HG03520 (cell line): Measurements from ENCODE around the gene ARL15.
"Not testable (repeated sequence)": the region's sequence is repeated elsewhere in the genome, so short reads cannot be mapped to it uniquely, and the experiment has no call there.

Experiments used
- ATAC-seq: cut with Tn5 transposase; IDR thresholded peaks from one replicate; pipeline ENCODE4 v1.9.1; 2021; ENCODE audit warnings: mild to moderate bottlenecking, moderate library complexity; ENCODE audit not compliant: unreplicated experiment

ARL15 gene

GRCh38 chr5:54049144-54049543, 261.2 kb downstream of the ARL15 start:
- no peak for ATAC-seq

DNA sequence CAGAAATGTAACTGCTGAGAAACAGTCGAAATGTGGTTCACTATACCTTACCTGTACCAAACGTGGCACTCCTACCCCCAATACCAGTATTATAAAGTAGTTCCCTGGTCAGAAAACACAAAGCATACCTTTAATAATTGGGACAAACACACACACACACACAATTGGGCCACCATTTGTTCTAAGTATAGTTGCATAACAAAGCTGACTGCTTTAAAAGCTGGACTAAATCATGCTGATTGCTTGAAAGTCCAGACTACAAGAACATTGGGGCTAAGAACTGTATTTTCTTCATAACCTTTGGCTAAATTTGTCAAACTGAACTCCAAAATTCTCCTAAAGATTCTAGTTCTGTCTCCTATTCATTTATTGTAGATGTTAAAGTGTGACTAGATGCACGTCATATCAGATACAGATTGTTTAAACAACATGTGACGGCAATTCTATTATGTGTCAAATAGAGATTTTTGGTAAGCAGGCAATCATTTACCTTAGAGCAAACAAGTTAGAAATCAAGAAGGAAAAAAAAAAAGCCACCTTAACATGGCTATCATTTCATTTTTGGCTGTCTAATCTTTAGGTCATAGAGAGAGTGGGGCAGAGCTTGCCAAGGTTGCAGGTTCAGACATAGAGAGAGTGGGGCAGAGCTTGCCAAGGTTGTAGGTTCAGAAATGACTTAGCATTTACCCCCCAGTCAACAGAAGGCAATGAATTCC, 265.1 kb downstream of the ARL15 start:
- no peak for ATAC-seq

GRCh38 chr5:54044276-54044675, 266.1 kb downstream of the ARL15 start:
- ATAC-seq = not testable (repeated sequence)

GRCh38 chr5:54040804-54041203, 269.6 kb downstream of the ARL15 start:
- ATAC-seq = no peak

DNA sequence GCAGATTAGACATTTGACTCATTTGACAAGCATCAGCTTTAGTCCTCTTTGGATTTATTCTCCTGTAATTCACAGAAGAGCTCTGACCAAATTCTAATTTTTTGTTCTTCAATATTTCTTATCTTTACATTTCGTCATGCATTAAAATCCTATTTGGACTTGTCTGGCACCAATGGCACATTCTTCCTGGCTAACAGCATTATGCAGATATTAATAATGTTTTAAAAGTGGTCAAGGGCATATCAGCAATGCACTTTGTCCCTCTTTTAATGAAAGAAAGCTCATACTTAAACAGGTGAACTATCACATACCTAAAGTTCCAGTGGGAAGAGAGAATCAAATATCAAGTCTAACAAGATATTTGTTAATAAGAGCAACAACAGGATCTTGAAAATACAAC, 270.4 kb downstream of the ARL15 start:
- ATAC-seq = no peak

GRCh38 chr5:54037205-54037604, 273.2 kb downstream of the ARL15 start:
- no peak for ATAC-seq

GRCh38 chr5:54030981-54031380, 279.4 kb downstream of the ARL15 start:
- ATAC-seq = no peak

DNA sequence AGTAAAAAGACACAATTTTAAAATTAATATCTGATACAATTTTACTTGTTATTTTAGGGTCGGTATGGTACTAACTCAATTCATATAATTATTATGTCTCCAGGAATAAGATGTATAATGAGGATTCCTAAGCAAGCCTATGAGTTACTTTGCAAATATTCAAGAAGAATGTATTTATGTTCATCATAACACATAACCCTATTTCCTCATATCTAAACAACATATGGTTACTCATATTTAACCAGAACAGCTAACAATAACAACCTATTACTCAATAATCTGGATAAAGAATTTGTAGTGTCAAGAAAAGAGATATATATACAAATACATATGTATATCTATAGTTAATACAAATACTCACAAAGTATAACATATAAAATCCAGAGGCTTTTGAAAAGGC, 285.9 kb downstream of the ARL15 start:
- ATAC-seq = no peak

DNA sequence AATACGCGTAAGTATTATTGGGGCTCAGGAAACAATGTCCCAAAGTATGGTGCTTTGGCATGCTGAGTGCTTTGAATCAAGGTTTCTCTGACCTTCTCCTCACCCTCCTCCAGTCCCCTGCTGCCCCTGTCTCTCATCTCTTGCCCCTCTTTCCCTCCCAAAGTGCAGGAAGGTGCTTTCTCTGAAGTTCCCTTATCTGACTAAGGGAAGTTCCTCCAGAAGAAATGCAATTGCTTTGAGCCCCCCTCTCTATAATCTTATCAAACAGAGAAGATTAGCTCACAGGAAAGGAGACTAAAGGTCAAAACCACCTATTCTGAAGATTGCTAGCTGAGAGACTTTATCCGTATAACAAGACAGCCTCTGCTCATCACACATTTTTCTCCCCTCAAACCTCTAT, 288.1 kb downstream of the ARL15 start:
- no peak for ATAC-seq

- no peak for ATAC-seq
Measured at GRCh38 chr5:54021431-54022164, 288.8 kb downstream of the ARL15 start.

- no peak for ATAC-seq
Measured at GRCh38 chr5:54018438-54018837, 291.9 kb downstream of the ARL15 start.

DNA sequence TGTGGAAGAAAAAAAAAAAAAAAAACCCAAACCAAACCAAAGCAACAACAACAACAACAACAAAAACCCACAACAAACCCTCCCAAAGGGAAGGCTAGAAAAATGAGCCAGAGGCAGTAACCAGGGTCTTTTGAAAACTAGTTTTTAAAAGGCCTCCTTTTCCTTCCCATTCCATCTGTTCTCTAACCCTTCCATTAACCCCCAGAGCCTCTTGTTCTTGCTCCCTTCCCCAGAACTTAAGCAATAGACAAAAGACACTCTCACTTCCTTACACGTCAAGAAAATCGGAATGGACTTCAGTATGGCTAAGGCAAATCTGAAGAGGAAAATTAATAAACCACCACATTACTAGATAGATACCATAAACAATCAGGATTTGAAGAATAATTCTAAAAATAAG, 292.8 kb downstream of the ARL15 start:
- no peak for ATAC-seq

- ATAC-seq = no peak
Measured at GRCh38 chr5:54013556-54014194, 296.7 kb downstream of the ARL15 start.

- ATAC-seq = no peak
Measured at GRCh38 chr5:54009828-54010227, 300.5 kb downstream of the ARL15 start.

- ATAC-seq = no peak
Measured at GRCh38 chr5:54009357-54009756, 301.0 kb downstream of the ARL15 start.

- ATAC-seq = no peak
Measured at GRCh38 chr5:54007827-54008777, 302.3 kb downstream of the ARL15 start.

- ATAC-seq = no peak
Measured at GRCh38 chr5:54004697-54005096, 305.7 kb downstream of the ARL15 start.

GRCh38 chr5:54002779-54003178, 307.6 kb downstream of the ARL15 start:
- ATAC-seq = no peak

DNA sequence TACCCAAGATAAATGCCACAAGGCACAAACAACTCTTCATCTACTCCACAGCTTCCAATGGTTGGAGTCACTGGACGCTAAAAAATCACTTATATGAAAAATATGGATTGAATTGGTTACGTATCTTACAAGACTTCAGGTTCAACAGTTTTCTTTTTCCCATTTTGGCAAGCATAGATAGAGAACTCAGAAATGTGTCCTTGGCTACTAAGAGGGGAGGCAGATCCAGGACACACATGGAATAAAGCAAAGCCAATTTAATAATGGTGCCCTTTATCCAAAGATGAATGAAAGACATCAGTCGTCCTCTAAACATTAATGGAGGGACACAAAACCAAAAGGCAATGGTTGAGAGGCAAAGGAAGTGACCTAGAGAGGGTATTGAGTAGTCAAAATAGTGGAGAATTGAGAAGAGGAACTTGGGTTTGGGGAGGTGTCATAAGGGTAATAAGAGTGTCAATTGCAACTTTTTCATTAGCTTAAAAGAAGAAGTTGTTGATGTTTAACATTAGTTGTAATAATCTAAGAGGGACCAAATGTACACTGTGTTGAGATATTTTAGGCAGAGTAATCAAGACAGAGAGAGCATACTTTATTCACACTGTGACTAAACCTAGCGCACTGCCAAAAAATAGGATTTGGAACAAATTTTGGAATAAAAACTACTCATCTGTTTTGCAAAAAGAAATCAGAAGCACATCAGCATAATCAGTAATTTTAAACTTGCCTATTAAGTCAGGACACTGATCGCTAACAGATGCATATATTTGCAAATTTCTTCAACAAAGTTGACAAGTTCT, 308.2 kb downstream of the ARL15 start:
- ATAC-seq = no peak

DNA sequence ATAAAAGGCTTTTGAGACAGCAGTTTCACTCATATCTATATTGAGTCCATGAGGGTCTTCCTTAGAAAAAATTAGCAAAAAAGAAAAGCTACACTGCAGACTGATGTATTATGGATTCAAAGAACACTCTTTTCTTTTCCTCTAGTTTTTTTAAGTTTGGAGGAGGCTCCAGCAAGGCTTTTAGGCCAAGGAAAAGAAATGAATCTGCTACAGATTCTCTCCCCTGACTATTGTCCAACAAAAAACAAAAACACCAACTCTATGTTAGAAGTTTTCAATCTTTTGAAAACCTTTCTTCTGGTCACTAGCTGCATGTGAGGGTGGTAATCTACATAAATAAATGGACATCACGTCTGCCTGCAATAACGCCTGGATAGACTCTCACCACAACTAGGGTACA, 310.4 kb downstream of the ARL15 start:
- no peak for ATAC-seq
